ENCODE data around the gene BSN.

BSN gene

GRCh38 chr3:49668414-49668797, 114.1 kb downstream of the BSN start:
- H3K4me1 ChIP-seq (ENCODE audit: control insufficient read depth, insufficient read depth, low read length): peaks cover 23% of the 10 kb centered on the region
- no peak overlapping the region for H3K27ac ChIP-seq (ENCODE audit: insufficient read depth, low read depth, low read length, poor library complexity, severe bottlenecking)
- no peak overlapping the region for H3K4me3 ChIP-seq (ENCODE audit: insufficient read depth, low read depth, low read length)
- no peaks in the 10 kb centered on the region for H3K27me3 ChIP-seq (ENCODE audit: control insufficient read depth, insufficient read depth, low read length, poor library complexity, severe bottlenecking)
- no peaks in the 10 kb centered on the region for H3K9me3 ChIP-seq (ENCODE audit: control insufficient read depth, low read length)
- no peaks in the 10 kb centered on the region for H3K36me3 ChIP-seq (ENCODE audit: control insufficient read depth, insufficient read depth, low read length)
- 77 to 84% methylated on average over 5 of the region's 5 CpGs for WGBS, 2 experiments

- Histone ChIP-seq H3K27ac (ENCODE audit: insufficient read depth, low read depth, low read length, poor library complexity, severe bottlenecking) (no peak overlapping the region), H3K9me3 (ENCODE audit: control insufficient read depth, low read length) (no peaks in the 10 kb centered on the region), H3K4me1 (ENCODE audit: control insufficient read depth, insufficient read depth, low read length) (peaks cover 22% of the 10 kb centered on the region), H3K27me3 (ENCODE audit: control insufficient read depth, insufficient read depth, low read length, poor library complexity, severe bottlenecking) (no peaks in the 10 kb centered on the region), H3K4me3 (ENCODE audit: insufficient read depth, low read depth, low read length) (no peak overlapping the region), H3K36me3 (ENCODE audit: control insufficient read depth, insufficient read depth, low read length) (no peaks in the 10 kb centered on the region)
- 89 to 90% methylated on average over 5 of the region's 5 CpGs for WGBS, 2 experiments
Observed at GRCh38 chr3:49668861-49669260, 114.6 kb downstream of the BSN start.

- Histone ChIP-seq H3K27me3 (ENCODE audit: control insufficient read depth, insufficient read depth, low read length, poor library complexity, severe bottlenecking) (no peaks in the 10 kb centered on the region), H3K4me3 (ENCODE audit: insufficient read depth, low read depth, low read length) (no peak overlapping the region), H3K4me1 (ENCODE audit: control insufficient read depth, insufficient read depth, low read length) (peaks cover 18% of the 10 kb centered on the region), H3K36me3 (ENCODE audit: control insufficient read depth, insufficient read depth, low read length) (no peaks in the 10 kb centered on the region), H3K9me3 (ENCODE audit: control insufficient read depth, low read length) (no peaks in the 10 kb centered on the region), H3K27ac (ENCODE audit: insufficient read depth, low read depth, low read length, poor library complexity, severe bottlenecking) (no peak overlapping the region)
- 95 to 96% methylated on average over 3 of the region's 3 CpGs for WGBS, 2 experiments
Observed at GRCh38 chr3:49669352-49669751, 115.1 kb downstream of the BSN start.

- Histone ChIP-seq H3K4me1 (ENCODE audit: control insufficient read depth, insufficient read depth, low read length) (peaks cover 18% of the 10 kb centered on the region), H3K36me3 (ENCODE audit: control insufficient read depth, insufficient read depth, low read length) (peaks cover 2% of the 10 kb centered on the region), H3K4me3 (ENCODE audit: insufficient read depth, low read depth, low read length) (no peak overlapping the region), H3K27me3 (ENCODE audit: control insufficient read depth, insufficient read depth, low read length, poor library complexity, severe bottlenecking) (no peaks in the 10 kb centered on the region), H3K27ac (ENCODE audit: insufficient read depth, low read depth, low read length, poor library complexity, severe bottlenecking) (no peak overlapping the region), H3K9me3 (ENCODE audit: control insufficient read depth, low read length) (no peaks in the 10 kb centered on the region)
- 62 to 67% methylated on average over 6 of the region's 6 CpGs for WGBS, 2 experiments
Observed at GRCh38 chr3:49670940-49671290, 116.6 kb downstream of the BSN start.

- WGBS, 2 experiments: 59 to 61% methylated on average over 11 of the region's 11 CpGs
- Histone ChIP-seq H3K27me3 (ENCODE audit: control insufficient read depth, insufficient read depth, low read length, poor library complexity, severe bottlenecking) (no peaks in the 10 kb centered on the region), H3K4me1 (ENCODE audit: control insufficient read depth, insufficient read depth, low read length) (peaks cover 18% of the 10 kb centered on the region), H3K4me3 (ENCODE audit: insufficient read depth, low read depth, low read length) (no peak overlapping the region), H3K27ac (ENCODE audit: insufficient read depth, low read depth, low read length, poor library complexity, severe bottlenecking) (peak overlapping the region; percentile 8), H3K36me3 (ENCODE audit: control insufficient read depth, insufficient read depth, low read length) (peaks cover 7% of the 10 kb centered on the region), H3K9me3 (ENCODE audit: control insufficient read depth, low read length) (no peaks in the 10 kb centered on the region)
Observed at GRCh38 chr3:49671291-49672288, 117.3 kb downstream of the BSN start.

- H3K4me3 ChIP-seq (ENCODE audit: insufficient read depth, low read depth, low read length): peak overlapping the region; percentile 81
- no peaks in the 10 kb centered on the region for H3K9me3 ChIP-seq (ENCODE audit: control insufficient read depth, low read length)
- peaks cover 13% of the 10 kb centered on the region for H3K36me3 ChIP-seq (ENCODE audit: control insufficient read depth, insufficient read depth, low read length)
- peak overlapping the region; percentile 85 for H3K27ac ChIP-seq (ENCODE audit: insufficient read depth, low read depth, low read length, poor library complexity, severe bottlenecking)
- H3K4me1 ChIP-seq (ENCODE audit: control insufficient read depth, insufficient read depth, low read length): peaks cover 12% of the 10 kb centered on the region
- WGBS, 2 experiments: 19 to 22% methylated on average over 17 of the region's 17 CpGs
- no peaks in the 10 kb centered on the region for H3K27me3 ChIP-seq (ENCODE audit: control insufficient read depth, insufficient read depth, low read length, poor library complexity, severe bottlenecking)
Observed at GRCh38 chr3:49673121-49673714, 118.9 kb downstream of the BSN start.

GRCh38 chr3:49673715-49674496, 119.6 kb downstream of the BSN start, which contains the start of gene APEH:
Gene APEH (plus strand): TSS chr3:49674351. CDS start chr3:49674402, 51 bp downstream.
- peak within 1 kb of the TSS; percentile 81 for H3K4me3 ChIP-seq (ENCODE audit: insufficient read depth, low read depth, low read length)
- no peaks in the 10 kb centered on the region for H3K27me3 ChIP-seq (ENCODE audit: control insufficient read depth, insufficient read depth, low read length, poor library complexity, severe bottlenecking)
- no peaks in the 10 kb centered on the region for H3K9me3 ChIP-seq (ENCODE audit: control insufficient read depth, low read length)
- WGBS, 2 experiments: 0% methylated on average over 70 of the region's 71 CpGs
- peak within 1 kb of the TSS; percentile 85 for H3K27ac ChIP-seq (ENCODE audit: insufficient read depth, low read depth, low read length, poor library complexity, severe bottlenecking)
- H3K36me3 ChIP-seq (ENCODE audit: control insufficient read depth, insufficient read depth, low read length): peaks cover 20% of the 10 kb centered on the region
- peaks cover 12% of the 10 kb centered on the region for H3K4me1 ChIP-seq (ENCODE audit: control insufficient read depth, insufficient read depth, low read length)

GRCh38 chr3:49674497-49674983, 120.3 kb downstream of the BSN start:
- no peak overlapping the region for H3K27ac ChIP-seq (ENCODE audit: insufficient read depth, low read depth, low read length, poor library complexity, severe bottlenecking)

GRCh38 chr3:49675912-49676311, 121.6 kb downstream of the BSN start:
- Histone ChIP-seq H3K9me3 (ENCODE audit: control insufficient read depth, low read length) (no peaks in the 10 kb centered on the region), H3K36me3 (ENCODE audit: control insufficient read depth, insufficient read depth, low read length) (peaks cover 31% of the 10 kb centered on the region), H3K27ac (ENCODE audit: insufficient read depth, low read depth, low read length, poor library complexity, severe bottlenecking) (no peak overlapping the region), H3K4me1 (ENCODE audit: control insufficient read depth, insufficient read depth, low read length) (peaks cover 12% of the 10 kb centered on the region), H3K27me3 (ENCODE audit: control insufficient read depth, insufficient read depth, low read length, poor library complexity, severe bottlenecking) (no peaks in the 10 kb centered on the region), H3K4me3 (ENCODE audit: insufficient read depth, low read depth, low read length) (no peak overlapping the region)
- WGBS, 2 experiments: 94 to 95% methylated on average over 11 of the region's 11 CpGs

More at GRCh38 chr3:49674497-49674983, 120.3 kb downstream of the BSN start:
- WGBS, 2 experiments: 4 to 5% methylated on average over 34 of the region's 34 CpGs
- H3K27me3 ChIP-seq (ENCODE audit: control insufficient read depth, insufficient read depth, low read length, poor library complexity, severe bottlenecking): no peaks in the 10 kb centered on the region
- no peaks in the 10 kb centered on the region for H3K9me3 ChIP-seq (ENCODE audit: control insufficient read depth, low read length)
- H3K4me3 ChIP-seq (ENCODE audit: insufficient read depth, low read depth, low read length): peak overlapping the region; percentile 81
- peaks cover 26% of the 10 kb centered on the region for H3K36me3 ChIP-seq (ENCODE audit: control insufficient read depth, insufficient read depth, low read length)
- peaks cover 12% of the 10 kb centered on the region for H3K4me1 ChIP-seq (ENCODE audit: control insufficient read depth, insufficient read depth, low read length)

Data from ectodermal cell (in vitro differentiated cells).